Heart left ventricle (tissue), 16 donors: Measurements from ENCODE around the gene PRSS36. TPM values are rescaled to one million over a fixed set of nuclear protein-coding genes. Genes with fewer than 3 reads are reported as not detected.

Source experiments
- ATAC-seq, 4 donors: fragments of 200-7000 bp; cut with Tn5 transposase; one replicate each; pipeline ENCODE4 v1.9.1; 2020 to 2022; ENCODE audit warnings: moderate library complexity in 4 of 4, mild to moderate bottlenecking in 3 of 4, moderate number of reproducible peaks in 1 of 4
- DNase-seq, 5 donors: peaks; one replicate each; pipeline ENCODE4 v3.0.0-alpha.2; 2020
- H3K27ac ChIP-seq, 12 donors: fragments of 200-600 bp; sonication (generic) in 4 of 12; one replicate each; pipeline versions ENCODE4 v1.5.0 to v1.8.0; 2016 to 2022; ENCODE audit warnings: mild to moderate bottlenecking in 2 of 12
- H3K27me3 ChIP-seq, 9 donors: fragments of 200-600 bp; sonication (generic) in 2 of 9; one replicate each; pipeline versions ENCODE4 v1.5.1 to v1.8.0; 2016 to 2022; ENCODE audit warnings: mild to moderate bottlenecking in 3 of 9
- H3K36me3 ChIP-seq, 9 donors: fragments of 200-600 bp; sonication (generic) in 2 of 9; one replicate each; pipeline versions ENCODE4 v1.5.0 to v1.8.0; 2018 to 2022; ENCODE audit warnings: mild to moderate bottlenecking in 2 of 9
- H3K4me1 ChIP-seq, 12 donors: fragments of 200-600 bp; sonication (generic) in 4 of 12; one replicate each; pipeline versions ENCODE4 v1.5.0 to v1.8.0; 2016 to 2022; ENCODE audit warnings: mild to moderate bottlenecking in 3 of 12
- H3K4me3 ChIP-seq, 12 donors: fragments of 200-600 bp; sonication (generic) in 4 of 12; one replicate each; pipeline versions ENCODE4 v1.5.0 to v1.8.0; 2017 to 2022; ENCODE audit warnings: mild to moderate bottlenecking in 9 of 12, moderate library complexity in 4 of 12
- H3K9me3 ChIP-seq, 12 donors: fragments of 200-600 bp; sonication (generic) in 4 of 12; one replicate each; pipeline versions ENCODE4 v1.5.0 to v1.8.0; 2016 to 2022; ENCODE audit warnings: mild to moderate bottlenecking in 1 of 12
- POLR2A ChIP-seq, 2 donors: fragments of 450-650 bp; IDR thresholded peaks; one replicate each; pipeline ENCODE4 v1.6.1; 2017; ENCODE audit warnings: antibody characterized with exemption in 2 of 2, mild to moderate bottlenecking in 2 of 2, moderate library complexity in 2 of 2
- WGBS, 4 donors: extraction: QIAGEN DNeasy Blood & Tissue Kit in 2 of 4; methylation state at CpG; one replicate each; pipeline versions ENCODE4 v1.1.5 to v1.1.7; 2013 to 2018; 5-methylcytosine and 5-hydroxymethylcytosine counted together
- intact Hi-C, 10 donors: fragments of 100-400 bp; cut with DNase I; formaldehyde crosslinking; loops; one replicate each; pipeline versions ENCODE4 v1.11.1 to v1.14.2; 2022
- long read RNA-seq, 3 donors: library from polyadenylated mRNA; unstranded; transcript quantifications; one replicate each; pipeline ENCODE4 v2.0.0, GENCODE V29; 2020 to 2021
- polyA plus RNA-seq, 2 donors: library from polyadenylated mRNA; stranded (reverse); fragments of 200-250 nt; gene quantifications; one replicate each; pipeline ENCODE4 v1.2.3, GENCODE V29; 2013
- total RNA-seq, 9 donors: library from RNA; depleted of rRNA in 2 of 9; stranded (reverse); fragments of >200 nt in 2 of 9; fragmentation: NEBNext Ultra II Directional in 3 of 9; extraction: Animal tissue kit (Norgen Biotek cat#: 25700) in 3 of 9; gene quantifications; one replicate each; pipeline versions ENCODE4 v1.1.0 to v1.2.4, GENCODE V29; 2016 to 2023
- TF ChIP-seq, protein P1 (sequence below), 12 donors: fragments of 200-600 bp; sonication (generic) in 4 of 12; IDR thresholded peaks; one replicate each; pipeline versions ENCODE4 v1.5.0 to v1.8.0; 2018 to 2022; ENCODE audit warnings: antibody characterized with exemption in 12 of 12, mild to moderate bottlenecking in 5 of 12
- donor health status: ischemic (EF 13 %, LVEDD 7.1; RV severe dilation, severe dysfunction).
- donor health status: healthy with polysubstance abuse.
- donor health status: DM: no; HTN: yes; CAD: no.
- donor health status: DM: no; HTN: no; CAD: no.
- donor health status: ischemic (EF 25% LVEDD 6.9; RV normal size, moderate dysfunction).
- donor health status: ischemic (EF 25% LVEDD 5.7; RV mildly dilated, moderate dysfunction).
- donor health status: healthy.
- donor health status: DM: yes; HTN: yes; CAD: no.
- donor health status: ischemic (EF 35%, LVEDD 5.7; RV mildly dilated, moderate dysfunction).
- donor health status: nonischemic (EF 11% LVEDD 7.7; RV severe dilation, severe dysfunction).
- donor health status: DM: yes; HTN: yes; CAD: no.
- donor health status: PGD.
- donor health status: ischemic (EF 29% LVEDD 5.4; RV normal size, mild dysfunction).
- donor health status: nonischemic (EF 23%, LVEDD 6.1; RV moderate dilation, normal function).

Gene PRSS36
- total RNA-seq, result 1 to 10 TPM in 7 of 9 donors, under 1 TPM in 2; 0.35 to 5.1 (median 1.2) TPM
- polyA plus RNA-seq, result 1 to 10 TPM; 1.0 to 2.6 TPM
- long read RNA-seq, donor 1, partial matches to known transcripts, result 0 of 2 reads
- long read RNA-seq, donor 1, other reads (novel, unspliced or antisense), result 2 of 2 reads
- long read RNA-seq, donor 2, partial matches to known transcripts, result 0 of 1 reads
- long read RNA-seq, donor 2, other reads (novel, unspliced or antisense), result 1 of 1 reads
- long read RNA-seq, donor 3, partial matches to known transcripts, result 0 of 2 reads
- long read RNA-seq, donor 3, other reads (novel, unspliced or antisense), result 2 of 2 reads

DNA sequence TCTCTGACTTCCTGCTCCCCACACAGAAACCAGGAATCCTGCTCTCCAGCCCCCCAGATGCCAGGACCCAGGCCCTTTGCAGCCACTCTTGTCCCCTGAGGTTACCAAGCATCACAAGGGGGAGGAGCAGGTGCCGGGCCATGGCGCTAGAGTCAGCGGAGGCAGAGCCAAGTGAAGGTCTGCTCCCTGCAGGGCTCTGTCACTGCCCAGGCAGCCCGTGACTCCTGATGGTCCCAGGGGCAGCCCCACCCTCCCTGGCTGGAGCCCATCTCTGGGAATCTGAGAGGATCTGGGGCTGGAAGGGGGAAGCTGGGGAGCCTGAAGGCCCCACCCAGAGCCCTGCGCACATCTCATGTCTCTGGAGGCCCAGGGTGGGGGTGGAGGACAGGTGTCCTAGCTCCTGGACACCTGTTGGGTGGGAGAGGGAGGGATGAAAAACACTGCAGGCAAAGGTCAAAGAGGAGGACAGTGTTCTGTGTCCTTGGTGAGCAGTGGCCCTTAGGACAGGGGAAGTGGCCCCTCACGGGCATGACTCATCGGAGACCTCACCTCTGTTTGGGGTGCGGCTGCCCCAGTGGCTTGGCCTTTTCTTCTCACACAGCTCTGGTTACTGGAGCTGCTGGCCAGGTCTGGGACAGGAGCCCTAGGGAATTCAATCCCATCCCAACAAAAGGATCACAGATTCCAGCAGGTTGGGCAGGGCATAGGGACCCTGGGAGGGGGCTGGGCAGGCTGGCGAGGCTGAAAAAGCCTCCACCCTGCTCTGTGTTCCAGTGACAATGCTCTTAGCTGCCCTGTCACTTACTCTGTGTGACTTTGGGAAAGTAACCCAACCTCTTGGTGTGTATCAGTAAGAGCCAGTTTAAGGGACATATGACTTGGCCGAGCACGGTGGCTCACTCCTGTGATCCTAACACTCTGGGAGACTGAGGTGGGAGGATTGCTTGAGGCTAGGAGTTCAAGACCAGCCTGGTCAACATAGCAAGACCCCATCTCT, at the start of gene PRSS36:
Gene PRSS36 (minus strand): TSS at position 173 of the 997 bp plus-strand sequence. CDS start 31 bp downstream, at position 142.
- Histone ChIP-seq H3K36me3 (no peaks in the 10 kb centered on the region), H3K27ac (peak within 1 kb of the TSS in 1 of 12 donors; percentile 71), H3K4me1 (peaks cover 0 to 29% (median 0%) of the 10 kb centered on the region in 12 donors), H3K27me3 (peaks cover 0 to 15% (median 7%) of the 10 kb centered on the region in 9 donors), H3K9me3 (no peaks in the 10 kb centered on the region), H3K4me3 (peak within 1 kb of the TSS in 2 of 12 donors; percentile 1 to 20)
- ATAC-seq, result peak in 3 of 4 donors; percentile 13 to 16 (median 16)
- no peak for DNase-seq
- no peak for TF ChIP-seq POLR2A (IDR thresholded peaks at IDR 0.05)
- TF ChIP-seq, protein P1, sequence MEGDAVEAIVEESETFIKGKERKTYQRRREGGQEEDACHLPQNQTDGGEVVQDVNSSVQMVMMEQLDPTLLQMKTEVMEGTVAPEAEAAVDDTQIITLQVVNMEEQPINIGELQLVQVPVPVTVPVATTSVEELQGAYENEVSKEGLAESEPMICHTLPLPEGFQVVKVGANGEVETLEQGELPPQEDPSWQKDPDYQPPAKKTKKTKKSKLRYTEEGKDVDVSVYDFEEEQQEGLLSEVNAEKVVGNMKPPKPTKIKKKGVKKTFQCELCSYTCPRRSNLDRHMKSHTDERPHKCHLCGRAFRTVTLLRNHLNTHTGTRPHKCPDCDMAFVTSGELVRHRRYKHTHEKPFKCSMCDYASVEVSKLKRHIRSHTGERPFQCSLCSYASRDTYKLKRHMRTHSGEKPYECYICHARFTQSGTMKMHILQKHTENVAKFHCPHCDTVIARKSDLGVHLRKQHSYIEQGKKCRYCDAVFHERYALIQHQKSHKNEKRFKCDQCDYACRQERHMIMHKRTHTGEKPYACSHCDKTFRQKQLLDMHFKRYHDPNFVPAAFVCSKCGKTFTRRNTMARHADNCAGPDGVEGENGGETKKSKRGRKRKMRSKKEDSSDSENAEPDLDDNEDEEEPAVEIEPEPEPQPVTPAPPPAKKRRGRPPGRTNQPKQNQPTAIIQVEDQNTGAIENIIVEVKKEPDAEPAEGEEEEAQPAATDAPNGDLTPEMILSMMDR (IDR thresholded peaks at IDR 0.05), result no peak
- WGBS, 4 donors, result 70 to 80% (median 75%) methylated on average over 10 to 11 of the region's 11 CpGs
- intact Hi-C loops, result loop anchor here in 6 of 10 donors (5.0 to 10.0 kb wide), 4 partner anchors 163 to 295 kb away; partner anchors contain the start of genes HSD3B7 (in 4 of the 6) and ZNF843 (in 1 of the 6)

DNA sequence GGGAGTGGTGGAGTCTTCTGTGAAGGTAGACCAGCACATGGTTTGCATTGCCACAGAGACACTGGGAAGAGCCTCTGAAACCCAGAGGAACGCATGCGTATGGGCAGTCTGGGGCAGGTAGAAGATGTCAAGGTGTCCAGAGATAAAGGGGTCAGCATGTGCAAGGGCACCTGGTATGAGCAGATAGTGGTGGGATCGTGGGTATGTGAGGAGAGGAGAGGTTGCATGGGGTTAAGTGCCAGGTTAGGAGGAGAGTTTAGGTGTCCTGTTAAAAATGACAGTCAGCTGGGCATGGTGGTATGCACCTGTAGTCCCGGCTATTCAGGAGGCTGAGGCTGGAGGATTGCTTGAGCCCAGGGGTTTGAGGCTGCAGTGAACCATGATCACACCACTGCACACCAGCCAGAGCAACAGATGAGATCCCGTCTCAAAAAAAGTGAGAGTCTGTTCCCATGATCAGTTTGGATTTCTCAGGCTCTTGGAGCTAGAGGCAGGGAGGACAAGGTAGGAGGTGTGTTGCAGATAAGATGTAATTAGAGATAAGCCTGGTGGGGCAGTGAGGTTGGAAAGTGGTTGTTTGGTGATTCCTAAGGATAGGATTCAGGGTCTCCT, 49.7 kb upstream of the PRSS36 start:
- peaks cover 0 to 56% (median 11%) of the 10 kb centered on the region in 12 donors for H3K4me1 ChIP-seq
- no peak for DNase-seq
- H3K4me3 ChIP-seq, result no peak overlapping the region
- intact Hi-C loops, result loop anchor here in 3 of 10 donors (2.0 to 10.0 kb wide), 3 partner anchors 17 to 225 kb away; partner anchors contain the start of gene COX6A2 (in 1 of the 3)
- H3K27ac ChIP-seq, result no peak overlapping the region
- ATAC-seq, result no peak
- peaks cover 0 to 59% (median 39%) of the 10 kb centered on the region in 9 donors for H3K36me3 ChIP-seq
- H3K9me3 ChIP-seq, result no peaks in the 10 kb centered on the region
- TF ChIP-seq, protein P1 (IDR thresholded peaks at IDR 0.05), result no peak
- TF ChIP-seq POLR2A (IDR thresholded peaks at IDR 0.05), result no peak
- WGBS, 4 donors, result 93 to 94% (median 94%) methylated on average over 5 of the region's 5 CpGs
- H3K27me3 ChIP-seq, result no peaks in the 10 kb centered on the region

DNA sequence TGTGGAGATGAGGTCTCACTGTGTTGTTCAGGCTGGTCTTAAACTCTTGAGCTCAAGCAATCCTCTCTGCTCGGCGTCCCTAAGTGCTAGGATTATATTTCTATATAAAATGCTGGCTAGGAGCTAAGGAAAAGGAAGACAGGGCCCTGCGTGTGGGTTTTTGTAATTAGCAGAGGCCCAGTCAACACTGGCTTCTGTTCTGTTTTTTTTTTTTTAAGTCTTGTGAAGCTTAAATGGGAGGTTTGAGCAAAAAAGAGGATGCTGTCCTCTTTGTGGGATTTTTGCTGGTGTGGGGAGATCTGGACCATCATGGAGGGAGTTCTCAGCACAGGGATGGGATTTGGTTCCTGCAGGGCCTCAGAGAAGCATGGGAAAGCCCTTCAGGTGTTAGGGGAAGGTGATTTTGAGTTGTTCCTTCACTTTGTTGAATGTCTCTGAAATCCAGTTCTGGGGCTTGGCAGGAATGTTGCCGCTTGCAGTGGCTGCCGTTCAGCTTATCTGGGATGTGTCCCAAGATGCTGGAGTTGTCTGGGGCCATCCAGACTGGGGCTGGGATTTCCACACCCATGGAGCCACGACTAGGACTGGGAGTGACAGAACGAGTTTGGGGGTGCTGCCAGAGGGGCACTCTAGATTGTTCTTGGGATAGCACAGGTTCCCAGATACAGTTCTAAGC, 48.5 kb upstream of the PRSS36 start:
- no peak for ATAC-seq

More for the DNA sequence above, 48.5 kb upstream of the PRSS36 start:
- Histone ChIP-seq H3K36me3 (peaks cover 0 to 71% (median 50%) of the 10 kb centered on the region in 9 donors), H3K27ac (peak overlapping the region in 1 of 12 donors; percentile 6), H3K4me1 (peaks cover 0 to 44% (median 11%) of the 10 kb centered on the region in 12 donors), H3K9me3 (no peaks in the 10 kb centered on the region), H3K4me3 (no peak overlapping the region), H3K27me3 (no peaks in the 10 kb centered on the region)
- no peak for DNase-seq
- intact Hi-C loops, result loop anchor here in 2 of 10 donors (2.0 to 10.0 kb wide), 2 partner anchors 16 to 226 kb away; partner anchors contain the start of gene COX6A2 (in 1 of the 2)
- TF ChIP-seq, protein P1 (IDR thresholded peaks at IDR 0.05), result no peak
- TF ChIP-seq POLR2A (IDR thresholded peaks at IDR 0.05), result no peak
- 67 to 73% (median 70%) methylated on average over 7 of the region's 7 CpGs for WGBS, 4 donors
